ENCODE measurements around the gene CARS2. TPM values are rescaled to one million over a fixed set of nuclear protein-coding genes. Genes with fewer than 3 reads are reported as not detected.

Gene CARS2
- total and polyA plus RNA-seq, 4 donors, result 61.9 to 102 (median 75.0) TPM

- Histone ChIP-seq H3K27me3 (ENCODE audit: control insufficient read depth in 3 of 3, insufficient read depth in 3 of 3, low read length in 2 of 3) (no peaks in the 10 kb centered on the region), H3K9ac (ENCODE audit: insufficient read depth in 1 of 2, low read length in 2 of 2) (no peak overlapping the region), H3K36me3 (ENCODE audit: control insufficient read depth in 4 of 4, insufficient read depth in 4 of 4, low read length in 4 of 4) (peaks cover 24 to 82% (median 55%) of the 10 kb centered on the region in 4 donors), H3K27ac (ENCODE audit: low read depth in 1 of 2, low read length in 1 of 2) (no peak overlapping the region), H3K4me1 (ENCODE audit: control insufficient read depth in 5 of 5, insufficient read depth in 5 of 5, low read length in 5 of 5) (peaks cover 0 to 20% (median 0%) of the 10 kb centered on the region in 5 donors), H3K4me3 (no peak overlapping the region), H3K9me3 (ENCODE audit: control insufficient read depth in 4 of 4, insufficient read depth in 3 of 4, low read length in 3 of 4) (no peaks in the 10 kb centered on the region)
- 88 to 90% methylated on average over 5 of the region's 5 CpGs for WGBS, 2 donors
- TF ChIP-seq, protein P1, sequence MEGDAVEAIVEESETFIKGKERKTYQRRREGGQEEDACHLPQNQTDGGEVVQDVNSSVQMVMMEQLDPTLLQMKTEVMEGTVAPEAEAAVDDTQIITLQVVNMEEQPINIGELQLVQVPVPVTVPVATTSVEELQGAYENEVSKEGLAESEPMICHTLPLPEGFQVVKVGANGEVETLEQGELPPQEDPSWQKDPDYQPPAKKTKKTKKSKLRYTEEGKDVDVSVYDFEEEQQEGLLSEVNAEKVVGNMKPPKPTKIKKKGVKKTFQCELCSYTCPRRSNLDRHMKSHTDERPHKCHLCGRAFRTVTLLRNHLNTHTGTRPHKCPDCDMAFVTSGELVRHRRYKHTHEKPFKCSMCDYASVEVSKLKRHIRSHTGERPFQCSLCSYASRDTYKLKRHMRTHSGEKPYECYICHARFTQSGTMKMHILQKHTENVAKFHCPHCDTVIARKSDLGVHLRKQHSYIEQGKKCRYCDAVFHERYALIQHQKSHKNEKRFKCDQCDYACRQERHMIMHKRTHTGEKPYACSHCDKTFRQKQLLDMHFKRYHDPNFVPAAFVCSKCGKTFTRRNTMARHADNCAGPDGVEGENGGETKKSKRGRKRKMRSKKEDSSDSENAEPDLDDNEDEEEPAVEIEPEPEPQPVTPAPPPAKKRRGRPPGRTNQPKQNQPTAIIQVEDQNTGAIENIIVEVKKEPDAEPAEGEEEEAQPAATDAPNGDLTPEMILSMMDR (IDR thresholded peaks at IDR 0.05; ENCODE audit: control extremely low read depth, extremely low read depth), result no peak
- DNase-seq (no peak), ATAC-seq (ENCODE audit: insufficient read depth, low FRiP score) (no peak)
Measured at GRCh38 chr13:110639935-110640334, 66.0 kb downstream of the CARS2 start.

- H3K36me3 ChIP-seq (ENCODE audit: control insufficient read depth in 4 of 4, insufficient read depth in 4 of 4, low read length in 4 of 4), result peaks cover 27 to 86% (median 57%) of the 10 kb centered on the region in 4 donors
- no peaks in the 10 kb centered on the region for H3K9me3 ChIP-seq (ENCODE audit: control insufficient read depth in 4 of 4, insufficient read depth in 3 of 4, low read length in 3 of 4)
- peaks cover 0 to 15% (median 0%) of the 10 kb centered on the region in 5 donors for H3K4me1 ChIP-seq (ENCODE audit: control insufficient read depth in 5 of 5, insufficient read depth in 5 of 5, low read length in 5 of 5)
- TF ChIP-seq, protein P1 (IDR thresholded peaks at IDR 0.05; ENCODE audit: control extremely low read depth, extremely low read depth), result no peak
- ATAC-seq (ENCODE audit: insufficient read depth, low FRiP score), result no peak
- DNase-seq, result no peak
- H3K27me3 ChIP-seq (ENCODE audit: control insufficient read depth in 3 of 3, insufficient read depth in 3 of 3, low read length in 2 of 3), result no peaks in the 10 kb centered on the region
- no peak overlapping the region for H3K27ac ChIP-seq (ENCODE audit: low read depth in 1 of 2, low read length in 1 of 2)
- H3K9ac ChIP-seq (ENCODE audit: insufficient read depth in 1 of 2, low read length in 2 of 2), result no peak overlapping the region
- WGBS, 2 donors, result 91 to 95% methylated on average over 39 of the region's 39 CpGs
- no peak overlapping the region for H3K4me3 ChIP-seq
Measured at GRCh38 chr13:110638814-110639806, 66.8 kb downstream of the CARS2 start.

GRCh38 chr13:110638257-110638656 is 67.7 kb downstream of the CARS2 start:
- Histone ChIP-seq H3K4me3 (no peak overlapping the region), H3K27me3 (ENCODE audit: control insufficient read depth in 3 of 3, insufficient read depth in 3 of 3, low read length in 2 of 3) (no peaks in the 10 kb centered on the region), H3K36me3 (ENCODE audit: control insufficient read depth in 4 of 4, insufficient read depth in 4 of 4, low read length in 4 of 4) (peaks cover 28 to 79% (median 54%) of the 10 kb centered on the region in 4 donors), H3K4me1 (ENCODE audit: control insufficient read depth in 5 of 5, insufficient read depth in 5 of 5, low read length in 5 of 5) (peaks cover 0 to 10% (median 0%) of the 10 kb centered on the region in 5 donors), H3K27ac (ENCODE audit: low read depth in 1 of 2, low read length in 1 of 2) (no peak overlapping the region), H3K9ac (ENCODE audit: insufficient read depth in 1 of 2, low read length in 2 of 2) (no peak overlapping the region), H3K9me3 (ENCODE audit: control insufficient read depth in 4 of 4, insufficient read depth in 3 of 4, low read length in 3 of 4) (no peaks in the 10 kb centered on the region)
- ATAC-seq (ENCODE audit: insufficient read depth, low FRiP score), result no peak
- WGBS, 2 donors, result 93% methylated on average over 23 of the region's 23 CpGs
- no peak for DNase-seq
- TF ChIP-seq, protein P1 (IDR thresholded peaks at IDR 0.05; ENCODE audit: control extremely low read depth, extremely low read depth), result no peak

Data from lung (tissue), 12 donors.